NCI-H2081 (cell line): ENCODE results near the gene MED15.
"Not testable (repeated sequence)": the region's sequence is repeated elsewhere in the genome, so short reads cannot be mapped to it uniquely, and the experiment has no call there.

ENCODE experiments used
- DNase-seq, 2 experiments: peaks; one replicate each; lab custom pipeline; 2025; lab: John Stamatoyannopoulos, UW

MED15 gene

DNA sequence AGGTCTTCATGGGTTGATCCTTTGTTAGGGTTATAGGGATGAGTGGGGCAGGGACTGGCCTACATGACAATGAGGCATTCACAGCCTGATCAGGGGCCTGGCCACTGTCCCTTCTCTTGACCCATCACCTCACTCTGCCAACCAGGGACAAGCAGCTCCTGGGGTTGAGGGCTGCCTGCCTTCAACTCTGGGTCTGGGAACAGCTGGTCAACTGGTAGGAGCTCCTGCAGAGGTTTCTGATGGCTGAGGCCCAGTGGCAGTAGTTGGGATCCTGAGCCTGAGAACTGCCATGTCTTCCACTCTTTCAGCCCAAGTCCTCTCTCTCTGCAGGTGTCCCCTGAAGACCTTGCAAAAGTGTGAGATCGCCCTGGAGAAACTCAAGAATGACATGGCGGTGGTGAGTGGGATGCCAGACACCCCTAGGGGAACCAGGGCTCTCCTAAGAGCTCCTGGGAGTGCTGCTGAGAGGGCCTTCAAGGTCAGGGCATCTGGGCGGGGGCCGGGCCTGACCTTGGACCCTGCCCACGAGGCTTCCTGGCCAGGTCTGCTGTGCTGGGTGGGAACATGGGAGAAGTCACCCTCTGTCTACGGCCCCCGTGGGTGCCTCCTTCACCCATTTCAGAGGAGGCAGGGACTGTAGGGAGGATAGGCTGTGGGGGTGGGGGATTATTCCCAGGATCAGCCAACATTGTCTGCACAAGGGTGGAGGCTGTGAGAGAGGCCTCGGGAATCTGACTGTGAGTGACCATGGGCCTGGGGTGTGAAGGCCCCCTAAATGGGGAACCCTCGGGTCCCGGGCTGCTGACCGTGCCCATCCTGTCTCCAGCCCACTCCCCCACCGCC, 76.8 kb downstream of the MED15 start:
- no peak for DNase-seq

DNA sequence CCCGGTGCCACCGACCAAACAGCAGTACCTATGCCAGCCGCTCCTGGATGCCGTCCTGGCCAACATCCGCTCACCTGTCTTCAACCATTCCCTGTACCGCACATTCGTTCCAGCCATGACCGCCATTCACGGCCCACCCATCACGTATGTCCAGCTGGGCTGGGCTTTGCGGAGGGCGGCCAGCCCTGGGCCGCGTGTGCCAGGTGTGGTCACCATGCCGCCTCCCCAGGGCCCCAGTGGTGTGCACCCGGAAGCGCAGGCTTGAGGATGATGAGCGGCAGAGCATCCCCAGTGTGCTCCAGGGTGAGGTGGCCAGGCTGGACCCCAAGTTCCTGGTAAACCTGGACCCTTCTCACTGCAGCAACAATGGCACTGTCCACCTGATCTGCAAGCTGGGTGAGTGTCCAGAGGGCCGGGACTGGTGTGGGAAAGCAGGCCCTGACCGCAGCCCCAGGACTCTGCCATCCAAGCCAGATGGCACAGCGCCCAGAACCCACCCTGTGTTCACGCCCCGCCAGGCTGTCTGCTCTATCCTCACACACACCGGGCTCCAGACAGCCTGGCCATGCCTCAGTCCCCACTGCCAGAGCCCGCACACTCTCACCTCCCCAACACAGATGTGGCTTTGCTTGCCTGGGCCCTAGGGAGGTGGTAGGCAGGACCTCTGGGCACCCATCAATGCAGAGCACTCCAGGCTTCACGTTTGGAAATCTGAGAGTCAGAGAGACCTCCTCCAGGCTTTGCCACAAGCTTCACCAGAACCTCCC, 77.6 kb downstream of the MED15 start:
- DNase-seq: no peak

DNA sequence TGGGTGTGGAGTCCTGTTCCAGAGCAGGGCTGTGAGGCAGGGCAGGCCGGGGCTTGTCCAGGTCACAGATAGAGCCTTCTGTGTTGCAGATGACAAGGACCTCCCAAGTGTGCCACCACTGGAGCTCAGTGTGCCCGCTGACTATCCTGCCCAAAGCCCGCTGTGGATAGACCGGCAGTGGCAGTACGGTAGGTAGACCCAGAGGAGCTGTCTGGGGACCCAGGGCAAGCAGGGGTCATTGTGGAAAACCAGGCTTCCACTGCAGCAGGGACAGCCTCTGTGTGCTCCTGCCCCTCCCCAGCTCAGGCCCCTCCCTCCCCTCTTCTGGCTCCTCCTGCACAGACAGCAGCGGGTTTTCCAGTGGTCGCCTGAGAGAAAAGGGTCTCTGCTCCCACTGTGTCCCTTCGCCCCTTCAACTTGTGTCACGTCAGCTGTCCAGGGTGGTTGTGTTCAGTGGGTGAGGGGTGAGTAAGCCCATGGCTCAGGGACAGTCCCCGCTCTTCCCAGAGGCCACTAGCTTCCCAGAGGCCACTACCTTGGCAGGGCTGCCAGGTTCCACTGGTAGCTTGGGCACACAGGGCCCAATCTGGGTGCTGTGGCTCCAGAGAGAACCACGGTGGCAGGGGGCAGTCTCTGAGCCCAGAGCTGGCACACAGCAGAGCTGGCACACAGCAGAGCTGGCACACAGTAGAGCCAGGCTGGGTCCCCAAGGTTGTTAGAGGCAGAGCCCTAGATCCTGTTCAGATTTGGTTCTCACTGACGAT, 78.4 kb downstream of the MED15 start:
- no peak for DNase-seq

DNA sequence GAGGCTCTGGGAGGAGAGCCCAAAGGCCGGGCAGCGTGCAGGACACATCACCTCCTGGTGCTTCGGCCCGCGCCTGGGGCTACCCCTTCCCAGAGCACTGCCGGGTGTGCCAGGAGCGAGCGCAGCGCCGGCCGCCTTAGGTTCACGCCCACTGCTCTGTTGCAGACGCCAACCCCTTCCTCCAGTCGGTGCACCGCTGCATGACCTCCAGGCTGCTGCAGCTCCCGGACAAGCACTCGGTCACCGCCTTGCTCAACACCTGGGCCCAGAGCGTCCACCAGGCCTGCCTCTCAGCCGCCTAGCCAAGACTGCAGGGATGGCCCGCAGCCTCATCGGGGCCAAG, 79.0 kb downstream of the MED15 start:
- DNase-seq: no peak

DNA sequence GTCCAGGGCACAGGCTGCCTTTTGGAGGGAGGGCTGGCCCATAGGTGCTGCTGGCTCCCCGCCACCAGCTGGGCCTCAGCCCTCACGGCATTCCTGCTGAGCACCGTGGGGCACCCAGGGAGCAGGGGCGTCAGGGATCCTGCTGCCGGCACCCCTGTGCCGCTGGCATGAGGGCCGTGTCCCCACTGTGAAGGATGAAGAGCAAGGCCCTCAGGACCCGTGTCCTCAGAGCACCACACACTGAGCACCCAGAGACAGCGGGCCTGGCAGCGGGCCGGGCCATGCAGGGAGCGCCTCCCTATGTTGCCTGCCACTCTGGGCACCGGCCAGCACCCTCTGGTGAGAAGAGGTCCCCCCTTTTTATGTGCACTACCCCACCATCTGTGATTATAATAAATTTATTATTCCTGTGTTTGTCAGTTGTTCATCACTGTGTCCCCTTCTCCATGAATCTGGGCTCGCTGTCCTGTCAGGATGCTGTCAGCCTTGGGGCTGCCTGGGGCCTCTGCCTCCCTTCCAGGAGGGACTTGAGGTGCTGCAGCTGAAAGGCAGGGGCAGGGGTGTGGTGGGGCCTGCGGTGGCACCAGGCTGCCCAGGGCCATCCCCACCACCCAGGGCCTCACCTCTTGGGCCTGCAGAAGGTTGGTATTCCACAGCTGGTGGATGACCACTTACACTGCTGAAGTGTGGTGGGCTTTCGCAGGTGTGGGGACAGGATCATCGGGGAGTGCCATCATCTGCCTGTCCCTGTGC, 80.0 kb downstream of the MED15 start:
- no peak for DNase-seq

DNA sequence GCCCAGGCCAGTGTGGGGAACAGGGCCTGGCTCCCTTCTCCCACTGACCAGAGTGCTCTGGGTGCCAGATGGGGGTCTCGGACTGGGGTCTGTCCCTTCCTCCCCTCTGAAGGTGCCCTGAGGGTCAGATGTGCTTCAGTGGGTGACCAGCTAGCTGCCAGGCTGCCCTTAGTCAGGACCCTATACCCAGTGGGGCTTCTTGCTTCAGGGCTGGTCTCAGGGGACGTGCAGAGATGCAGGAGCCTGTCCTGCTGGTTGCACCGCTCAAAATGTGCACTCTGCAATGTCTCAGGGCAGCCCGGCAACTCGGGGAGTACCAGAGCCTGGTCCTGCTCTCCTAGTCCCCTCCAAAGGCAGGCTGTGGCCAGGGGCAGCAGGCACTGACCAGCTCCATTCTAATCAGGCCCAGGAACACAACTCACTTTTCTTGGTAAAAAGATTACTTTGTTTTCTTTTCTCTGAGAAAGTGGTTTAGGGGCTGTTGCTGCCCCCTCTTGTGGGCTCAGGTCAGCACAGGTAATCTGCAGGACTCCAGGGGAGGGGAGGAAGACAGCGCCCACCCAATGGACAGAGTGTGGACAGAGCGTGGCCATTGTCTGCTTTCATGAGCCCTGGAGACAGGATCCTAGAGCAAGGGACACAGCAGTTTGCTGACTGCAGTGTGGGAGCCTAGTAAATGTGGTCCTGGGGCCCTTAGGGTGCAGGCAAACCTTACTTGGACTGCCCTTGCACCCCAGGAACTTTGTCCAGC, 80.9 kb downstream of the MED15 start:
- DNase-seq: no peak

DNA sequence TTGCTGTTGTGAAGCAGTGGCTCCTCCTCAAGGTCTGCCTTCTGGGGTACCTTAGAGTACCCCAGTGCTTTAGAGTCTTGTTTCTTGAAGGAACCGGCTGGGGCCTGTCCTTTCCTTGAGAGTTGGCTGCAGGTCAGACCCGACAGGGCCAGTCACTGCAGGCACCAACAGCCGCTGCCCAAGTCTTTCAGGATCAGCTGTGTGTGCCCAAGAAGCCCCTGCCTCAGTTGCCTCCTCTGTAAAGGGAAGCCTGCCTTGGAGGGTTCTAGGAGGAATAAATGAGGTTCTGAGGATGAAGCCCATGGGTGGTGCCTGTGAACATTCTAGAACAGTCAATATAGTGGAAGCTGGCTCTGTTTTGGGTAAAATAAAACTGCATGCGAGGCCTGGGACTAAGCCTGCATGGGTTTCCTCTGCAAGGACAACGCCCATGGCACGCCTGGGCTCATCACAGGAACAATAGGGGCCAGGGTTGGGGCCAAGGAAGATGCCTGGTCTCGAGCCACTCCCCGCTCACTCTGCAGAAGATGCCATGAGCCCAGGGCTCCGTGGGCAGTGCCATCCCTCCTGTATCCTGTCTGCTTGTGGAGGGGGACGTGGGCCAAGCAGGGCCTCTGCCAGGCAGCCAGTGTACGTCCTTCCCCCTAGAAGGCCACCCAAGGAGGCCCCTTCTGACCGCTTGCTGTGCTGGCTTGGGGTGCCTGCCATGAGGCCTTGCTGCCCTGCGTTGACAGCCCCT, 81.6 kb downstream of the MED15 start:
- DNase-seq: no peak

DNA sequence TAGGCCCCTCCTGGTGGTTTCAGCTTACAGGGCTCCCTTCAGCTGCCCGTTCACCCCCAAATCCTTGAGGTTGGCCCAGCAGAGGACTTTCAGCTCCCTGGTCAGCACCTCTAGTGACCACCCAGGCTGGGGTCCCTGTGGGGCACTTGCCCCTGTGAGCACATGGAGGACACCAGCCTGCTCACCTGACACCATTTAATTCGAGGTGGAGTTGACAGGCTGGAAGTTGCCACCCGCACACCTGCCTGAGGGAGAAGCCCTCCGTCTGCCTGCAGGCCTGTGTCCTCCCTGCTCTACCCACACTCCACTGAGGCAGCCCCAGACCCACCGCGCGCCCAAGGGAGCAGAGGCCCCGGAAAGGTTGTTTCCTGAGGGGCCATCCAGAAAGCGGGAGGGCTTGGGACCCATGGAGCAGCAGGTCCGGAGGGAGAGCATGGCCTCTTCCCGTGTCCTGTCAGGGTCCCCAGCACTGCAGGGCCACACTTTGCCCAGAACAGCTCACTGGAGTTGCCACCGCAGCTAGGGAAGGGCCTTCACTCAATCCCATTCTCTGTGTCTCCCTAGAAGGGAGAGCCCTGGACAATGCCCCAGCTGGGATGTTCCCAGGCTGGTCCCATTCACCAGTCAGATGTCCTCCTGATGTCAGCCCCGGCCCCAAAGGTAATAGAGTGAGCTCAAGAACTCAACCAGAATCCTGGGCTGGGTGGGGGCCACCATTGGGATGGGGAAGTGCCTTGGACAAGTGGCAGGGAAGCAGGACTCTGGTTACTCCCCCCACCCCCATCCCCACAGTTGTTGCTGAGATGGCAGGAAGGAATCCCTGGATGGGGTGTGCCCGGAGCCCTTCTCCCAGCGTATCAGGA, 82.4 kb downstream of the MED15 start:
- DNase-seq: no peak

DNA sequence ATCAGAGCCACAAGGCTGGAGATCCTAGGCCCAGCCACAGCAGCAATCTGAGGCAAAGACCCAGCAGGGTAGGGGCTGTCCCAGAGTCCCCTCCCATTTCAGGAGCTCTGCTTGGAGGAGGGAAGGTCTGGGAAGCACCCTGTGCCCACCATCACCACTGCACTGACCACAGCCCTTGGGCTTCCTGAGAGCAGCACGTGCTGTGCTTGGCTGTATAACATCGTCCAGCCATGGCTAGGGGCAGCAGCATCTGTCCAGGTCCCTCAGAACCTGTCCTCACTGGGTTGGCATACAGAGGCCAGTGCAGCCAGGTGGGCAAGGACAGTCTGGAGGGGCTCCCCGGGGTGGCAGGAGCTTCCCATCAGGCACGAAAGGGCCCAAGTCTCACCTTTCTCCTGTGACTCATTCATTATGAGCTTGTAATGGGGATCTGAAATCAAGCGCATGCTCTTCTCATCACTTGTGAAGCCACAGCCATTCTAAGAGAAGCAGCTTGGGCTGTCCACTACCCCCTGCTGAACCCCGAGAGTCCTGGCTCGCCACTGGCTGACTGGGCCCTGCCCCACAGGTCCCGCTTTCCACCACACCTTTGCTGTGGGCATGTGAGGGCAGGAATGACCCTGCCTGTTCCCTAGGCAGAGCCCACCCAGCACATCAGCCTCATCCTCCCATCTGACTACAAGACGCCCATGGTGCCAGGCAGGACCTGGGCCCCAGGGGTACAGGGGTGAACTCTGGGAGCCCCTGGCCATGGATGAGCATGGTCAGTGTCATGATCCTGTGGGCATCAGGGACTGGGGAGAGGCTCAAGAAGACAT, 83.3 kb downstream of the MED15 start:
- no peak for DNase-seq

DNA sequence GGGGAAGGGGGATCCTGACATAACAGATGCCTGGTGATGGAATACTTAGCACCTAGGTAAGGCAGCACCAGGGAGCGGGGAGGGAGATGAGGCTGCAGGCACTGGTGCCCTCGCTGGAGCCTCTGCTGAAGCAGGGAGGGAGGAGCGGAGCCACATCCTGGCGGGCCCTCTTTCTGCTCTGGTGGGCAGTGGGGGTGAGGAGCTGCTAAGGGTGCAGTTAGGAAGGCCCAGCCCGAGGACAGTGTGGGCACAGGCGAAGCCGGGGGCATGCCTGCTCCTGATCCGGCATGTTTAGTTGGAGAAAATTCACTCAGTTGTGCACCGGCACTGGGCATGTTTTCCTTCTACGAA, 83.9 kb downstream of the MED15 start:
- DNase-seq: no peak

DNA sequence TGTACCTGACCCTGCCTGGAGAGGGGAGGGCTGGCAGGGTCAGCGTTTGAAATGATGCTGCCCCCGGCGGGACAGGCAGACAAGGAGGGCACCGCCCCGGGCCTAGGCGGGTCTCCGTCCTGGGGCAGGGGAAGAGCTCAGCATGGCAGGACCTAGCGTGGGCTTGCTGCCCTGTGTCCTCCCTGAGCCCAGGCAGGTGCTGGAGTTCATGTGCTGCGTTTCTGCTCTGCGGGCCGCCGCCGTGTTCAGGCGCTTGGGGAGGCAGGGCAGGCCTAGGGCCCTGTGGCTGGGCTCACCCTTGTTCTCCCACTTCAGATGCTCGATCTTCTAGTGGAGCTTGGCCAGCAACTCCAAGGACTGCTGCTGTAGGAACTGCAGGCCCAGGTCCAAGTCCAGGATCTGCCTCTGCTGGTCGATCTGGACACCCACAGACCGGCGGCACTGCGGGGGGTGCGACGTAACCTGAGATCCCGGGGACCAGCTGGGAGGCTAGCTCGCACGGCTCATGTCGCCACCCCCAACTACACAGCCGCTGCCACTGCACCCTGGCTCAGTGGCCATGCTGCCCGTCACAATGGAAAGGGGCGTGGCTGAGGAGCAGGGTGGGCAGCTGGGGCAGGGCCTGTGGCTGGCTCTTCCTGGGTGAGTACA, 84.4 kb downstream of the MED15 start:
- no peak for DNase-seq

DNA sequence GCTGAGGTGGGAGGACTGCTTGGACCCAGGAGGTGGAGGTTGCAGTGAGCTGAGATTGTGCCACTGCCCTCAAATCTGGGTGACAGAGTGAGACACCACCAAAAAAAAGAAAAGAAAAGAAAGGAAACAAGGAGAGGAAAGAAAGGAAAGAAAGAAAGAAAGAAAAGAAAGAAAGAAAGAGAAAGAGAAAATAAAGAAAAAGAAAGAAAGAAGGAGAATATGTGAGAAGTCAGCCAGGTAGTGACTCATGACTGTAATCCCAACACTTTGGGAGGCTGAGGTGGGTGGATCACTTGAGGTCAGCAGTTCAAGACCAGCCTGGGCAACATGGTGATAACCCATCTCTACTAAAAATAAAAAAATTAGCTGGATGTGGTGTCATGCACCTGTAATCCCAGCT, 86.6 kb downstream of the MED15 start:
- not testable (repeated sequence) for DNase-seq

DNA sequence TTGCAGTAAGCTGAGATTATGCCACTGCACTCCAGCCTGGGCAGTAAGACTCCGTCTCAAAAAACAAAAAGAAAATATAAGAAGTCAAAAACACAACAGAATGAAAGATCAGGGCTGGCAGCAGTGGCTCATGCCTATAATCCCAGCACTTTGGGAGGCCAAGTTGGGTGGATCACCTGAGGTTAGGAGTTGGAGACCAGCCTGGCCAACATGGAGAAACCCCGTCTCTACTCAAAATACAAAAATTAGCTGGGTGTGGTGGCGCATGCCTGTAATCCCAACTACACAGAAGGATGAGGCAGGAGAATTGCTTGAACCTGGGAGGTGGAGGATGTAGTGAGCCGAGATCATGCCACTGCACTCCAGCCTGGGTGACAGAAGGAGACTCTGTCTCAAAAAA, 87.1 kb downstream of the MED15 start:
- DNase-seq: not testable (repeated sequence)

DNA sequence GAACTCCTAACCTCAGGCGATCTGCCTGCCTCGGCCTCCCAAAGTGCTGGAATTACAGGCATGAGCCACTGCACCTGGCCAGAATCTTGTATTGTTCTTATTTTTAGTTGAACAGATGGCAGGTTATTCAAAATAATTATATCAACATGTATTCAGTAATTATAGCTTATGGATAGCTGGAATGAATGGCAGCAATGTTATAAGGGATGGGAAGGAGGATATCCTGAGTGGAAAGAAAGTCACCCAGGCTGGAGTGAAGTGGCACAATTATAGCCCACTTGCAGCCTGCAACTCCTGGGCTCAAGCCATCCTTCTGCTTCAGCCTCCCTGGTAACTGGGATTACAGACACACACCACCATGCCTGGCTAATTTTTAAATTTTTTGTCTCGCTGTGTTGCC, 88.1 kb downstream of the MED15 start:
- no peak for DNase-seq

DNA sequence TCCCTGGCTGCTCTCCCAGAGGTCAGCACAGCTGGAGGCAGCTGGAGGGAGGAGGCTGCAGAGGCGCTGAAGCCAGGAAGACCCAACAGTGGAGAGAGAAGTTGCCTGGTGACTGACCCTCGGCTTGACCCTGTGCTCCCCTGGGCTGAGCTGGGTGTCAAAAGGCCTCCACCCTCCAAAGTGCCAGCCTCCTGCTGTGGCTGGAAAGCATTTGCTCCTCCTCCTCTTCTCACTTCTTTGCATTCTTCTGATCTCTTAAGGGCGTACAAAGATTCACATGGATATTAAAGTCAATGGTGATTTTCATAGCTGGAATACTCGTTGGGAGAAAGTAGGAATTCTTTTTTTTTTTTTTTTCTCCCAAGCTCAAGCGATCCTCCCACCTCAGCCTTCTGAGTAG, 91.7 kb downstream of the MED15 start:
- no peak for DNase-seq

DNA sequence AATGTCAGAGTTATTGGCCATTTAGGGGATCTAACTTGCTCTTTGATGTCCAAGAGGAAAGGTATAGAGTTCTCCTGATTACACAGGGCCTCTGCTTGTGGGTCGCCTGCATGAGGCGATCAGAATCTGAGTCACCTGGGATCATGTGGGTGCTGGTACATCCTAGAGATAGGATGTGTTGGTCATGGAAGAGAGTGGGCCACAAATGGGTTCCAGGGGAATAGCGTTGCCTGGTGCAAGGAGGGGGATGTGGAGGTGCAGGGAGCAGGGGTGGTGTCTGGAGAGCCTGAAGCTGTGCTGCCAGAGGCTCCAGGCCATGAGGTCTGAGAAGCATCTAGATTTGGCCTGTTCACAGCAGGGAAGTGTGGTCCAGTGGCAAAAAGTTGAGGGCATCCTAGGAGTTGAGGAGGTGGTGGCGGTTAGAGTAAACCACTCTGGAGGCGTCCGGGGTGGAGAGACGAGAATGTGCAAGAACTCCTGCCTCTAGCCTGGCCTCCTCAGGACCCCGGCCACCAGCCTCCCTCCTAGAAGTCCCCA, 92.8 kb downstream of the MED15 start:
- DNase-seq: no peak

DNA sequence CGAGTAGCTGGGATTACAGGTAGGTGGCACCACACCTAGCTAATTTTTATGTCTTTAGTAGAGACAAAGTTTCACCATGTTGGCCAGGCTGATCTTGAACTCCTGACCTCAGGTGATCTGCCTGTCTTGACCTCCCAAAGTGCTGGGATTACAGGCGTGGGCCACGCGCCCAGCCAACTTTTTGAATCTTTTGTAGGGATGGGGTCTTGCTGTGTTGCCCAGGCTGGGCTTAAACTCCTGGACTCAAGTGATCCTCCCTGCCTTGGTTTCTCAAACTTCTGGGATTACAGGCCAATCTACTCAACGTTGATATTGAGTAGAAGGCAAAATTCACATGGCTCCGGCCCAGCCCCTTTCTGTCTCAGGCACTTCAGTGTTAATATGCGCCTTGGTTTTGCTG, 93.9 kb downstream of the MED15 start:
- no peak for DNase-seq

DNA sequence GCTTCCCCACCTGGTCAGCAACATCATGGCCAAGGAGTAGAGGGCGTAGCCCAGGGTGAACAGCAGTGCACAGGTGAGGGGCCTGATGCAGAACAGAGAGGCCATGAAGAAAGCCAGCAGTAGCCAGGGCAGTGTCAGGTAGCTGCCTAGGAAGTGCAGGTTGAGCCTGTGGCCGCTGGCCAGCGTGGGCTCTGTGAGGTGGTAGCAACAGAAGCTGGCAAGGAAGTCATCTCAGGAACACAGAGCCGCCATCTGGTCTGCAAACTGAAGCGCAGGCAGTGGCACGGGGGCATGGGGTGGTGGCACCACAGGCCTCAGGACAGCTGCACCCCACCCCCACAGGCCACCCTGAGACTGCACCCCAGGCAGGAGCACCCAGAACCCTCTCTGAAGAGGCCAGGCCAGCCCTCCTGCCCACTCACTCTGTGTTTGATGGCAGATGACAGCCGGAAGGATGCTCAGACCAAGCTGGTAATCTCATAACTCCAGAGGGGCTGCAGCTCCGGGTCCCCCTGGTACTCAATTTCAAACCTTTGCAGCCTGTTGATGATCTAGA, 95.3 kb downstream of the MED15 start:
- no peak for DNase-seq
